SU-DHL-6 (cell line): ENCODE results near the gene TIRAP.

Experiments
- EZH2phosphoT487 ChIP-seq: fragments of 200-600 bp; sonication (generic), shearing (Covaris generic); conservative IDR thresholded peaks from 2 replicates; pipeline ENCODE4 v1.6.1; 2018; ENCODE audit warnings: mild to moderate bottlenecking, antibody characterized with exemption, low read length, moderate library complexity, mixed read lengths
- TF ChIP-seq, protein P1 (sequence below): fragments of 200-600 bp; sonication (generic); IDR thresholded peaks from one replicate; pipeline ENCODE4 v1.5.1; 2017; ENCODE audit warnings: antibody characterized with exemption, mild to moderate bottlenecking, low read length, moderate library complexity; ENCODE audit not compliant: insufficient read depth, poor library complexity, severe bottlenecking

- TF ChIP-seq, protein P1, sequence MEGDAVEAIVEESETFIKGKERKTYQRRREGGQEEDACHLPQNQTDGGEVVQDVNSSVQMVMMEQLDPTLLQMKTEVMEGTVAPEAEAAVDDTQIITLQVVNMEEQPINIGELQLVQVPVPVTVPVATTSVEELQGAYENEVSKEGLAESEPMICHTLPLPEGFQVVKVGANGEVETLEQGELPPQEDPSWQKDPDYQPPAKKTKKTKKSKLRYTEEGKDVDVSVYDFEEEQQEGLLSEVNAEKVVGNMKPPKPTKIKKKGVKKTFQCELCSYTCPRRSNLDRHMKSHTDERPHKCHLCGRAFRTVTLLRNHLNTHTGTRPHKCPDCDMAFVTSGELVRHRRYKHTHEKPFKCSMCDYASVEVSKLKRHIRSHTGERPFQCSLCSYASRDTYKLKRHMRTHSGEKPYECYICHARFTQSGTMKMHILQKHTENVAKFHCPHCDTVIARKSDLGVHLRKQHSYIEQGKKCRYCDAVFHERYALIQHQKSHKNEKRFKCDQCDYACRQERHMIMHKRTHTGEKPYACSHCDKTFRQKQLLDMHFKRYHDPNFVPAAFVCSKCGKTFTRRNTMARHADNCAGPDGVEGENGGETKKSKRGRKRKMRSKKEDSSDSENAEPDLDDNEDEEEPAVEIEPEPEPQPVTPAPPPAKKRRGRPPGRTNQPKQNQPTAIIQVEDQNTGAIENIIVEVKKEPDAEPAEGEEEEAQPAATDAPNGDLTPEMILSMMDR: no peak
- no peak for TF ChIP-seq EZH2phosphoT487
Observed at GRCh38 chr11:126335463-126335760, 52.5 kb downstream of the TIRAP start.
